ENCODE results near the gene BSDC1. TPM values are rescaled to one million over a fixed set of nuclear protein-coding genes. Genes with fewer than 3 reads are reported as not detected.
"Not testable (repeated sequence)": the region's sequence is repeated elsewhere in the genome, so short reads cannot be mapped to it uniquely, and the experiment has no call there.

The BSDC1 gene, protein sequence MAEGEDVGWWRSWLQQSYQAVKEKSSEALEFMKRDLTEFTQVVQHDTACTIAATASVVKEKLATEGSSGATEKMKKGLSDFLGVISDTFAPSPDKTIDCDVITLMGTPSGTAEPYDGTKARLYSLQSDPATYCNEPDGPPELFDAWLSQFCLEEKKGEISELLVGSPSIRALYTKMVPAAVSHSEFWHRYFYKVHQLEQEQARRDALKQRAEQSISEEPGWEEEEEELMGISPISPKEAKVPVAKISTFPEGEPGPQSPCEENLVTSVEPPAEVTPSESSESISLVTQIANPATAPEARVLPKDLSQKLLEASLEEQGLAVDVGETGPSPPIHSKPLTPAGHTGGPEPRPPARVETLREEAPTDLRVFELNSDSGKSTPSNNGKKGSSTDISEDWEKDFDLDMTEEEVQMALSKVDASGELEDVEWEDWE
- 34.0 TPM for polyA plus RNA-seq (2013, experiment 1 of 2)
- 36.4 TPM for polyA plus RNA-seq (2013, experiment 2 of 2)

DNA sequence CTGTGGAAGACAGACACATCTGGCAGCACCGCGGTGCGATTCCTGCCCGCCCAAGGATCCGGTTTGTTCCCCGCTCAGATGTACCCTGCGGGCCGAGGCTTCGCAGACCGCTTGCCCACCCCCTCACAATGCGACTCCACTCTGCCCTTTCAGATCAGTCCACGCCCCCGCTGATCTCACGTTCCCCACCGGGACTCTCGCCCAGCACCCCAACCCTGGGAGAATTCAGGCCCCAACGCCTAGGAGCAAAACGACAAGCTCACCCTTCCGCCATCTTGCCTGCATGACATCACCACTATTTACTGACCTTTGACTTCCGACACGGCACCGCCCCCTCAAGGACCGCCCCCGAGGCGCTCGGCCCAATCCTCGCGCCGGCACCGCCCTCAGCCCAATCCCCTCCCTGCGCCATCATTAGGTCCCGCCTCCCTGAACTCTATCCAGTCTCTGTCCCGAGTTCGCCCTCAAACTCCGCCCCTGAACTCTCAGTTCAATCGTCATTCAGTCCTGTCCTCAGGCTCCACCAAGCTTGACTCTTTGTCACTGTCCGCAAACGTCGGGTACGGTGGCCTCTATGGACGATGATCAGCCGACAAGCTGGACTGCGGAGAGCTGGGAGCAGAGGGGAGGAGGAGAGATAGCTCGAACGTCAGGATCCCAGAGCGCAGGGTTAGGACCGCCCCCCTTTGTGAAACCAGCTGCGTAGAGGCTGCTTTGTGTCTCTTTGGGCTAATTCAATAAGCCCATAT lies at the start of gene BSDC1:
Gene BSDC1, minus strand, starts transcription at position 301 of the 749 bp plus-strand sequence. Its CDS starts 27 bp downstream, at position 274.
- H3K23ac ChIP-seq (ENCODE audit: low read depth, low read length, poor library complexity) = peak within 1 kb of the TSS; percentile 8
- no peak within 1 kb of the TSS for H4K8ac ChIP-seq (ENCODE audit: low read depth, low read length)
- H3K9me3 ChIP-seq (replicated peaks in 1 of 2; ENCODE audit: control insufficient read depth in 2 of 2, insufficient read depth in 1 of 2, low read depth in 1 of 2, low read length in 2 of 2) = peaks cover 0 to 2% of the 10 kb centered on the region in 2 donors
- peak within 1 kb of the TSS; percentile 97 for H3K27ac ChIP-seq (replicated peaks; ENCODE audit: low read length)
- H3K36me3 ChIP-seq (replicated peaks in 1 of 2; ENCODE audit: control insufficient read depth in 2 of 2, insufficient read depth in 2 of 2, low read length in 2 of 2) = peaks cover 17 to 39% of the 10 kb centered on the region in 2 donors
- no peak within 1 kb of the TSS for H2BK12ac ChIP-seq (ENCODE audit: low read length)
- peak within 1 kb of the TSS; percentile 78 to 97 for H3K4me3 ChIP-seq (ENCODE audit: low read length in 2 of 2)
- peak within 1 kb of the TSS; percentile 95 for H3K9ac ChIP-seq (ENCODE audit: low read depth, low read length, poor library complexity)
- H3K4me1 ChIP-seq (ENCODE audit: control insufficient read depth in 2 of 2, insufficient read depth in 1 of 2, low read depth in 1 of 2, low read length in 2 of 2) = peaks cover 4% of the 10 kb centered on the region in 2 donors
- H3K4me2 ChIP-seq (ENCODE audit: insufficient read depth, low read length, poor library complexity, severe bottlenecking) = peak within 1 kb of the TSS; percentile 79
- no peak within 1 kb of the TSS for H4K91ac ChIP-seq (ENCODE audit: low read depth, low read length, poor library complexity)
- no peak within 1 kb of the TSS for H2BK120ac ChIP-seq (ENCODE audit: low read depth, low read length)
- H2AK5ac ChIP-seq (ENCODE audit: low read depth, low read length) = no peak within 1 kb of the TSS
- H2BK15ac ChIP-seq (ENCODE audit: low read length) = no peak within 1 kb of the TSS
- WGBS, 2 donors (ENCODE audit: extremely low coverage in 2 of 2, insufficient read length in 2 of 2, insufficient replicate concordance in 1 of 2) = no CpG with 5 or more reads among the region's 48 CpGs
- peak within 1 kb of the TSS; percentile 77 for H3K14ac ChIP-seq (ENCODE audit: low read length)
- H2BK5ac ChIP-seq (ENCODE audit: low read length) = peak within 1 kb of the TSS; percentile 56
- peak; percentile 100 for DNase-seq (ENCODE audit: low spot score)
- H3K79me1 ChIP-seq (ENCODE audit: low read depth, low read length) = peaks cover 7% of the 10 kb centered on the region
- H3K18ac ChIP-seq (ENCODE audit: low read length) = peak within 1 kb of the TSS; percentile 58
- no peaks in the 10 kb centered on the region for H3K27me3 ChIP-seq (ENCODE audit: control insufficient read depth in 3 of 3, insufficient read depth in 3 of 3, low read depth in 1 of 3, low read length in 3 of 3)
- H3K4ac ChIP-seq (ENCODE audit: low read length) = no peak within 1 kb of the TSS
- H2AFZ ChIP-seq (ENCODE audit: low read length) = peak within 1 kb of the TSS; percentile 83

DNA sequence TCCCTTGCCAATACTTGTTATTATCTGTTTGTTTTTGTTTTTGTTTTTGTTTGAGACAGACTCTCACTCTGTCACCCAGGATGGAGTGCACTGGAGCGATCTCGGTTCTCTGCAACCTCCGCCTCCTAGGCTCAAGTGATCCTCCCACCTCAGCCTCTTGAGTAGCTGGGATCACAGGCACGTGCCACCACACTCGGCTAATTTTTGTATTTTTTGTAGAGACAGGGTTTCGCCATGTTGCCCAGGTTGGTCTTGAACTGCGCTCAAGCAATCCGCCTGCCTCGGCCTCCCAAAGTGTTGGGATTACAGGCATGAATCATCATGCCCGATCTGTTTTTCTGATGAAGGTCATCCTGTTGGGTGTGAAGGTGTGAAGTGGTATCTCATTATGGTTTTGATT lies 47.2 kb upstream of the BSDC1 start:
- not testable (repeated sequence) for H3K23ac ChIP-seq (ENCODE audit: low read depth, low read length, poor library complexity); H3K14ac ChIP-seq (ENCODE audit: low read length); H2BK15ac ChIP-seq (ENCODE audit: low read length); H3K27ac ChIP-seq (replicated peaks; ENCODE audit: low read length); H3K4me3 ChIP-seq (ENCODE audit: low read length in 2 of 2); DNase-seq (ENCODE audit: low spot score); H2AFZ ChIP-seq (ENCODE audit: low read length); H4K8ac ChIP-seq (ENCODE audit: low read depth, low read length); H3K79me1 ChIP-seq (ENCODE audit: low read depth, low read length); H3K27me3 ChIP-seq (ENCODE audit: control insufficient read depth in 3 of 3, insufficient read depth in 3 of 3, low read depth in 1 of 3, low read length in 3 of 3); H3K4me1 ChIP-seq (ENCODE audit: control insufficient read depth in 2 of 2, insufficient read depth in 1 of 2, low read depth in 1 of 2, low read length in 2 of 2); H3K4me2 ChIP-seq (ENCODE audit: insufficient read depth, low read length, poor library complexity, severe bottlenecking); H4K91ac ChIP-seq (ENCODE audit: low read depth, low read length, poor library complexity); H3K9me3 ChIP-seq (replicated peaks in 1 of 2; ENCODE audit: control insufficient read depth in 2 of 2, insufficient read depth in 1 of 2, low read depth in 1 of 2, low read length in 2 of 2); H3K36me3 ChIP-seq (replicated peaks in 1 of 2; ENCODE audit: control insufficient read depth in 2 of 2, insufficient read depth in 2 of 2, low read length in 2 of 2); H2BK12ac ChIP-seq (ENCODE audit: low read length); H2AK5ac ChIP-seq (ENCODE audit: low read depth, low read length); H3K18ac ChIP-seq (ENCODE audit: low read length); H2BK5ac ChIP-seq (ENCODE audit: low read length); H3K4ac ChIP-seq (ENCODE audit: low read length); H3K9ac ChIP-seq (ENCODE audit: low read depth, low read length, poor library complexity); H2BK120ac ChIP-seq (ENCODE audit: low read depth, low read length)
- WGBS, 2 donors (ENCODE audit: extremely low coverage in 2 of 2, insufficient read length in 2 of 2, insufficient replicate concordance in 1 of 2) = no CpG with 5 or more reads among the region's 10 CpGs

GRCh38 chr1:32438777-32439176 lies 44.5 kb upstream of the BSDC1 start:
- WGBS, 2 donors (ENCODE audit: extremely low coverage in 2 of 2, insufficient read length in 2 of 2, insufficient replicate concordance in 1 of 2) = no CpG with 5 or more reads among the region's 4 CpGs

GRCh38 chr1:32438136-32438535 lies 43.9 kb upstream of the BSDC1 start:
- no peak overlapping the region for H2BK12ac ChIP-seq (ENCODE audit: low read length)
- peaks cover 0 to 2% of the 10 kb centered on the region in 2 donors for H3K4me1 ChIP-seq (ENCODE audit: control insufficient read depth in 2 of 2, insufficient read depth in 1 of 2, low read depth in 1 of 2, low read length in 2 of 2)
- H3K4ac ChIP-seq (ENCODE audit: low read length) = no peak overlapping the region
- no peak overlapping the region for H3K23ac ChIP-seq (ENCODE audit: low read depth, low read length, poor library complexity)
- H3K79me1 ChIP-seq (ENCODE audit: low read depth, low read length) = no peaks in the 10 kb centered on the region
- no peak overlapping the region for H4K91ac ChIP-seq (ENCODE audit: low read depth, low read length, poor library complexity)
- no peak overlapping the region for H2AK5ac ChIP-seq (ENCODE audit: low read depth, low read length)
- H3K4me2 ChIP-seq (ENCODE audit: insufficient read depth, low read length, poor library complexity, severe bottlenecking) = no peak overlapping the region
- no peak overlapping the region for H2BK120ac ChIP-seq (ENCODE audit: low read depth, low read length)
- H3K36me3 ChIP-seq (replicated peaks in 1 of 2; ENCODE audit: control insufficient read depth in 2 of 2, insufficient read depth in 2 of 2, low read length in 2 of 2) = no peaks in the 10 kb centered on the region
- H3K9me3 ChIP-seq (replicated peaks in 1 of 2; ENCODE audit: control insufficient read depth in 2 of 2, insufficient read depth in 1 of 2, low read depth in 1 of 2, low read length in 2 of 2) = peaks cover 0 to 8% of the 10 kb centered on the region in 2 donors
- H2BK5ac ChIP-seq (ENCODE audit: low read length) = no peak overlapping the region
- no peak overlapping the region for H3K27ac ChIP-seq (replicated peaks; ENCODE audit: low read length)
- no peak overlapping the region for H2BK15ac ChIP-seq (ENCODE audit: low read length)
- no CpG with 5 or more reads among the region's 1 CpG for WGBS, 2 donors (ENCODE audit: extremely low coverage in 2 of 2, insufficient read length in 2 of 2, insufficient replicate concordance in 1 of 2)
- H2AFZ ChIP-seq (ENCODE audit: low read length) = no peak overlapping the region
- no peak overlapping the region for H3K4me3 ChIP-seq (ENCODE audit: low read length in 2 of 2)
- DNase-seq (ENCODE audit: low spot score) = no peak
- H3K27me3 ChIP-seq (ENCODE audit: control insufficient read depth in 3 of 3, insufficient read depth in 3 of 3, low read depth in 1 of 3, low read length in 3 of 3) = peaks cover 0 to 4% (median 0%) of the 10 kb centered on the region in 3 experiments
- H3K9ac ChIP-seq (ENCODE audit: low read depth, low read length, poor library complexity) = no peak overlapping the region
- no peak overlapping the region for H4K8ac ChIP-seq (ENCODE audit: low read depth, low read length)
- H3K18ac ChIP-seq (ENCODE audit: low read length) = no peak overlapping the region
- no peak overlapping the region for H3K14ac ChIP-seq (ENCODE audit: low read length)

More at GRCh38 chr1:32438777-32439176, 44.5 kb upstream of the BSDC1 start:
- not testable (repeated sequence) for H2BK5ac ChIP-seq (ENCODE audit: low read length); DNase-seq (ENCODE audit: low spot score); H3K9me3 ChIP-seq (replicated peaks in 1 of 2; ENCODE audit: control insufficient read depth in 2 of 2, insufficient read depth in 1 of 2, low read depth in 1 of 2, low read length in 2 of 2); H3K9ac ChIP-seq (ENCODE audit: low read depth, low read length, poor library complexity); H3K4me2 ChIP-seq (ENCODE audit: insufficient read depth, low read length, poor library complexity, severe bottlenecking); H3K27me3 ChIP-seq (ENCODE audit: control insufficient read depth in 3 of 3, insufficient read depth in 3 of 3, low read depth in 1 of 3, low read length in 3 of 3); H4K91ac ChIP-seq (ENCODE audit: low read depth, low read length, poor library complexity); H3K23ac ChIP-seq (ENCODE audit: low read depth, low read length, poor library complexity); H2BK12ac ChIP-seq (ENCODE audit: low read length); H3K4me3 ChIP-seq (ENCODE audit: low read length in 2 of 2); H2AFZ ChIP-seq (ENCODE audit: low read length); H3K14ac ChIP-seq (ENCODE audit: low read length); H3K36me3 ChIP-seq (replicated peaks in 1 of 2; ENCODE audit: control insufficient read depth in 2 of 2, insufficient read depth in 2 of 2, low read length in 2 of 2); H3K4ac ChIP-seq (ENCODE audit: low read length); H3K4me1 ChIP-seq (ENCODE audit: control insufficient read depth in 2 of 2, insufficient read depth in 1 of 2, low read depth in 1 of 2, low read length in 2 of 2); H3K79me1 ChIP-seq (ENCODE audit: low read depth, low read length); H2BK15ac ChIP-seq (ENCODE audit: low read length); H2AK5ac ChIP-seq (ENCODE audit: low read depth, low read length); H3K18ac ChIP-seq (ENCODE audit: low read length); H4K8ac ChIP-seq (ENCODE audit: low read depth, low read length); H3K27ac ChIP-seq (replicated peaks; ENCODE audit: low read length); H2BK120ac ChIP-seq (ENCODE audit: low read depth, low read length)
